HCT116 (cell line): ENCODE measurements around the gene PC.

ENCODE experiments used
- CEBPB ChIP-seq: IDR thresholded peaks from 2 replicates; pipeline ENCODE4 v1.6.1; 2012; ENCODE audit warnings: low read depth
- CTCF ChIP-seq, 3 experiments: fragments of 200-600 bp in 1 of 3; sonication (generic) in 1 of 3; IDR thresholded peaks in 2 of 3; conservative IDR thresholded peaks in 1 of 3; 2 replicates each; pipeline ENCODE4 v1.5.1; 2012 to 2017; ENCODE audit warnings: low read depth in 2 of 3, low read length in 2 of 3, antibody characterized with exemption in 1 of 3, borderline replicate concordance in 1 of 3, control low read depth in 1 of 3, mild to moderate bottlenecking in 1 of 3, mixed read lengths in 1 of 3, mixed run types in 1 of 3, moderate library complexity in 1 of 3; ENCODE audit not compliant: insufficient read depth in 1 of 3
- REST ChIP-seq: IDR thresholded peaks from 2 replicates; pipeline ENCODE4 v1.6.1; 2012; ENCODE audit warnings: low read depth
- SP1 ChIP-seq: IDR thresholded peaks from 2 replicates; pipeline ENCODE4 v1.6.1; 2012; ENCODE audit warnings: low read depth
- YY1 ChIP-seq: IDR thresholded peaks from 2 replicates; pipeline ENCODE4 v1.6.1; 2011; ENCODE audit warnings: low read length, low read depth, moderate library complexity, mild to moderate bottlenecking; ENCODE audit not compliant: insufficient replicate concordance; ENCODE audit errors: extremely low read depth

- TF ChIP-seq CTCF (IDR thresholded peaks at IDR 0.05 in 2 of 3, conservative IDR thresholded peaks at IDR 0.05 in 1 of 3; ENCODE audit: borderline replicate concordance in 1 of 3, insufficient read depth in 1 of 3, low read depth in 2 of 3, low read length in 2 of 3): no peak
- TF ChIP-seq REST: no peak
- TF ChIP-seq YY1: peak; percentile 74
- TF ChIP-seq CEBPB: no peak
- peak; percentile 85 for TF ChIP-seq SP1
Observed at GRCh38 chr11:66904055-66904454, 54.1 kb downstream of the PC start.
